GM12878 (cell line): ENCODE results near the gene TMIGD3. TPM values are rescaled to one million over a fixed set of nuclear protein-coding genes. Genes with fewer than 3 reads are reported as not detected.

Experiments
- ATAC-seq: fragments of 200-7000 bp; cut with Tn5 transposase; 3 replicates; pipeline ENCODE4 v1.9.1; 2020; ENCODE audit warnings: mild to moderate bottlenecking, moderate library complexity
- BruUV-seq: library from RNA; stranded (reverse); fragments of 400-500 nt; replicated peaks from 2 replicates; lab custom pipeline; 2021; lab: Mats Ljungman, UMichigan
- CTCF ChIA-PET: fragments of 300-600 bp; sonication (Branson Sonifier 250); formaldehyde crosslinking; extraction: SDS; loops from one replicate; lab custom pipeline; 2021; ENCODE audit warnings: inconsistent platforms; lab: Yijun Ruan, JAX
- POLR2A ChIA-PET: fragments of 350-600 bp; formaldehyde crosslinking; extraction: SDS; loops from one replicate; lab custom pipeline; 2021; ENCODE audit warnings: inconsistent platforms; lab: Charles Lee
- RAD21 ChIA-PET: fragments of 300-600 bp; sonication (Branson Sonifier 250); formaldehyde crosslinking; loops from one replicate; lab custom pipeline; 2023; ENCODE audit warnings: antibody characterized with exemption; ENCODE audit not compliant: unreplicated experiment; lab: Charles Lee
- SMC1A ChIA-PET: fragments of 300-600 bp; sonication (Branson Sonifier 250); formaldehyde crosslinking; loops from one replicate; lab custom pipeline; 2023; ENCODE audit not compliant: unreplicated experiment, uncharacterized antibody; lab: Charles Lee
- DNase-seq: peaks from one replicate; pipeline ENCODE4 v3.0.0-alpha.2; 2011; ENCODE audit warnings: low read depth, low spot score
- FAIRE-seq: peaks from 3 replicates; lab custom pipeline; 2011; peaks lifted over from hg19 to GRCh38; lab: Jason Lieb, UNC
- H2AFZ ChIP-seq: 2 replicates; pipeline ENCODE4 v1.6.0; 2011; ENCODE audit warnings: low read depth, low read length, control low read depth; ENCODE audit not compliant: control insufficient read depth
- H3K27ac ChIP-seq: 2 replicates; pipeline ENCODE4 v1.5.1; 2011; ENCODE audit warnings: control low read depth; ENCODE audit not compliant: control insufficient read depth, insufficient read depth
- H3K27me3 ChIP-seq, 2 experiments: replicated peaks in 1 of 2; 2 replicates each; pipeline versions ENCODE4 v1.6.0 to v1.6.1; 2011; ENCODE audit warnings: low read length in 1 of 2; ENCODE audit not compliant: control insufficient read depth in 2 of 2, insufficient read depth in 2 of 2
- H3K36me3 ChIP-seq, 2 experiments: 2 replicates each; pipeline ENCODE4 v1.5.1; 2011; ENCODE audit warnings: low read length in 1 of 2; ENCODE audit not compliant: control insufficient read depth in 2 of 2, insufficient read depth in 2 of 2
- H3K4me1 ChIP-seq: 2 replicates; pipeline ENCODE4 v1.6.1; 2011; ENCODE audit warnings: mild to moderate bottlenecking, low read length, moderate library complexity, mixed read lengths; ENCODE audit not compliant: control insufficient read depth, insufficient read depth
- H3K4me2 ChIP-seq: 2 replicates; pipeline ENCODE4 v1.6.0; 2011; ENCODE audit warnings: control low read depth; ENCODE audit not compliant: control insufficient read depth, insufficient read depth
- H3K4me3 ChIP-seq: fragments of 200-600 bp; sonication (generic); 2 replicates; pipeline ENCODE4 v1.5.1; 2016
- H3K79me2 ChIP-seq: 2 replicates; pipeline ENCODE4 v1.6.0; 2011; ENCODE audit warnings: low read length; ENCODE audit not compliant: control insufficient read depth, insufficient read depth
- H3K9ac ChIP-seq: 2 replicates; pipeline ENCODE4 v1.8.0; 2011; ENCODE audit warnings: low read length, control low read depth, mixed read lengths; ENCODE audit not compliant: control insufficient read depth, insufficient read depth
- H3K9me3 ChIP-seq: replicated peaks from 3 replicates; pipeline ENCODE4 v1.5.1; 2011; ENCODE audit warnings: mild to moderate bottlenecking, low read length; ENCODE audit not compliant: control insufficient read depth, insufficient read depth
- H4K20me1 ChIP-seq: 2 replicates; pipeline ENCODE4 v1.6.0; 2011; ENCODE audit not compliant: control insufficient read depth, insufficient read depth
- ATF7 ChIP-seq: fragments of 450-650 bp; IDR thresholded peaks from 2 replicates; pipeline ENCODE4 v1.6.1; 2016; ENCODE audit warnings: low read depth, mild to moderate bottlenecking
- CHD2 ChIP-seq: IDR thresholded peaks from 2 replicates; pipeline ENCODE4 v1.6.1; 2011; ENCODE audit warnings: low read depth, low read length, improper control_type of control experiment, borderline replicate concordance
- ESRRA ChIP-seq: IDR thresholded peaks from 2 replicates; pipeline ENCODE4 v1.6.1; 2012; ENCODE audit warnings: mild to moderate bottlenecking, low read length, improper control_type of control experiment
- HDAC2 ChIP-seq: fragments of 200-600 bp; sonication (generic); IDR thresholded peaks from 2 replicates; pipeline ENCODE4 v1.6.1; 2017
- IRF4 ChIP-seq: IDR thresholded peaks from 2 replicates; pipeline ENCODE4 v1.6.1; 2011; ENCODE audit warnings: low read depth, low read length
- LARP7 ChIP-seq: fragments of 450-650 bp; IDR thresholded peaks from 2 replicates; pipeline ENCODE4 v1.6.1; 2017; ENCODE audit warnings: mild to moderate bottlenecking
- SMC3 ChIP-seq: IDR thresholded peaks from 2 replicates; pipeline ENCODE4 v1.6.1; 2011; ENCODE audit warnings: low read length, improper control_type of control experiment, borderline replicate concordance
- SREBF2 ChIP-seq: IDR thresholded peaks from 2 replicates; pipeline ENCODE4 v1.6.1; 2012; ENCODE audit warnings: mild to moderate bottlenecking, low read length
- STAT3 ChIP-seq: IDR thresholded peaks from 2 replicates; pipeline ENCODE4 v1.6.1; 2011; ENCODE audit warnings: low read depth, low read length, improper control_type of control experiment
- ZZZ3 ChIP-seq: IDR thresholded peaks from 2 replicates; pipeline ENCODE4 v1.6.1; 2011; ENCODE audit warnings: low read depth; ENCODE audit not compliant: control insufficient read depth, insufficient read length
- WGBS: methylation state at CpG from one replicate; pipeline ENCODE4 v1.1.6; 2016; ENCODE audit warnings: low lambda C conversion rate; ENCODE audit not compliant: insufficient replicate concordance, insufficient coverage; ENCODE audit errors: missing lambda C conversion rate; 5-methylcytosine and 5-hydroxymethylcytosine counted together
- in situ Hi-C: fragments of 300-500 bp; cut with MboI; formaldehyde crosslinking; loops from 9 replicates; pipeline ENCODE4 v1.14.3; 2018; ENCODE audit warnings: mixed read lengths
- intact Hi-C: fragments of 100-400 bp; cut with micrococcal nuclease; formaldehyde crosslinking; loops from one replicate; pipeline ENCODE4 v1.14.2; 2022; ENCODE audit not compliant: unreplicated experiment
- polyA plus RNA-seq, 11 experiments: library from polyadenylated mRNA; depleted of rRNA in 4 of 11; unstranded in 6 of 11; stranded (reverse) in 5 of 11; fragments of >200 nt; fragmentation: Nextera tagmentation in 4 of 11; fragmentation: Illumina TruSeq in 1 of 11; extraction: Ambion mirVana in 4 of 11; extraction: Trizol in 1 of 11; gene quantifications; 1 replicate in 1 of 11; 2 replicates in 10 of 11; pipeline versions ENCODE4 v1.2.1 to v1.2.3, GENCODE V29; 2011 to 2016; ENCODE audit warnings: inconsistent platforms in 2 of 11, missing spikeins in 2 of 11, low read depth in 1 of 11
- total RNA-seq, 4 experiments: library from RNA; depleted of rRNA in 3 of 4; stranded (reverse); fragments of >200 nt in 3 of 4; fragmentation: Illumina TruSeq in 1 of 4; extraction: Trizol in 1 of 4; gene quantifications; 2 replicates each; pipeline versions ENCODE4 v1.2.1 to v1.2.3, GENCODE V29; 2013 to 2021

The TMIGD3 gene
- total and polyA plus RNA-seq, 10 of the 15 experiments (the other 5 are each of a cell fraction or from before 2014, with no cell fraction given), result 0.17 TPM; not detected in 9

- no peak for FAIRE-seq
- H2AFZ ChIP-seq, result no peak overlapping the region
- POLR2A ChIA-PET, result interaction anchor here (0.7 kb wide), 1 partner anchor 1626 kb away, joined by 3 read pairs; no protein-coding TSS in a partner anchor
- H3K27ac ChIP-seq, result no peak overlapping the region
- H3K4me1 ChIP-seq, result no peaks in the 10 kb centered on the region; the same call in 1 of the 2 replicates
- H4K20me1 ChIP-seq, result no peaks in the 10 kb centered on the region
- no peaks in the 10 kb centered on the region for H3K27me3 ChIP-seq
- no peak for ATAC-seq
- SMC1A ChIA-PET, result interaction anchor here (0.9 kb wide), 1 partner anchor 18 kb away, joined by 3 read pairs; no protein-coding TSS in a partner anchor
- BruUV-seq, result no TSS peak
- intact Hi-C loops, result no loop called here
- no peaks in the 10 kb centered on the region for H3K9me3 ChIP-seq
- in situ Hi-C loops, result no loop called here
- H3K36me3 ChIP-seq, result no peaks in the 10 kb centered on the region
- H3K4me3 ChIP-seq, result no peak overlapping the region
- no peaks in the 10 kb centered on the region for H3K79me2 ChIP-seq
- TF ChIP-seq ZZZ3, result no peak
- TF ChIP-seq ESRRA, result no peak
- TF ChIP-seq CHD2, result no peak
- TF ChIP-seq SMC3, result no peak
- no peak for TF ChIP-seq HDAC2
- no peak for TF ChIP-seq LARP7
- no peak for TF ChIP-seq IRF4
- TF ChIP-seq STAT3, result no peak
- no peak for TF ChIP-seq ATF7
- TF ChIP-seq SREBF2, result no peak
- RAD21 ChIA-PET, result interaction anchor here (0.6 to 1.4 kb wide), 2 partner anchors 84 to 134 kb away, joined by 3 read pairs; no protein-coding TSS in a partner anchor
- H3K4me2 ChIP-seq, result no peak overlapping the region
- CTCF ChIA-PET, result interaction anchor here (0.9 to 1.1 kb wide), 3 partner anchors 11 to 56 kb away, joined by 3 to 4 read pairs (median 3); no protein-coding TSS in a partner anchor
- H3K9ac ChIP-seq, result no peak overlapping the region
- 67% methylated on average over 14 of the region's 14 CpGs for WGBS
- no peak for DNase-seq
Measured at GRCh38 chr1:111535256-111536191, 32.1 kb upstream of the TMIGD3 start.
